Gastrocnemius medialis (tissue), 4 donors: ENCODE results near the gene ITIH1.

ENCODE experiments used
- CTCF ChIP-seq, 5 experiments: fragments of 450-650 bp in 3 of 5; fragments of 200-600 bp in 2 of 5; sonication (generic) in 2 of 5; IDR thresholded peaks in 4 of 5; conservative IDR thresholded peaks in 1 of 5; 1 replicate in 4 of 5; 2 replicates in 1 of 5; pipeline ENCODE4 v1.5.1; 2016 to 2019; ENCODE audit warnings: antibody characterized with exemption in 5 of 5, mild to moderate bottlenecking in 3 of 5, moderate library complexity in 3 of 5
- POLR2A ChIP-seq, 2 donors: fragments of 450-650 bp; IDR thresholded peaks; one replicate each; pipeline ENCODE4 v1.6.1; 2017; ENCODE audit warnings: antibody characterized with exemption in 2 of 2, mild to moderate bottlenecking in 2 of 2, moderate library complexity in 2 of 2

GRCh38 chr3:52742418-52743041 is 34.9 kb upstream of the ITIH1 start:
- no peak for TF ChIP-seq POLR2A (IDR thresholded peaks at IDR 0.05)
- TF ChIP-seq CTCF (IDR thresholded peaks at IDR 0.05 in 4 of 5, conservative IDR thresholded peaks at IDR 0.05 in 1 of 5) = peak; percentile 27 to 65 (median 55)
